Measurements from ENCODE around the gene ZNF398.

DNA sequence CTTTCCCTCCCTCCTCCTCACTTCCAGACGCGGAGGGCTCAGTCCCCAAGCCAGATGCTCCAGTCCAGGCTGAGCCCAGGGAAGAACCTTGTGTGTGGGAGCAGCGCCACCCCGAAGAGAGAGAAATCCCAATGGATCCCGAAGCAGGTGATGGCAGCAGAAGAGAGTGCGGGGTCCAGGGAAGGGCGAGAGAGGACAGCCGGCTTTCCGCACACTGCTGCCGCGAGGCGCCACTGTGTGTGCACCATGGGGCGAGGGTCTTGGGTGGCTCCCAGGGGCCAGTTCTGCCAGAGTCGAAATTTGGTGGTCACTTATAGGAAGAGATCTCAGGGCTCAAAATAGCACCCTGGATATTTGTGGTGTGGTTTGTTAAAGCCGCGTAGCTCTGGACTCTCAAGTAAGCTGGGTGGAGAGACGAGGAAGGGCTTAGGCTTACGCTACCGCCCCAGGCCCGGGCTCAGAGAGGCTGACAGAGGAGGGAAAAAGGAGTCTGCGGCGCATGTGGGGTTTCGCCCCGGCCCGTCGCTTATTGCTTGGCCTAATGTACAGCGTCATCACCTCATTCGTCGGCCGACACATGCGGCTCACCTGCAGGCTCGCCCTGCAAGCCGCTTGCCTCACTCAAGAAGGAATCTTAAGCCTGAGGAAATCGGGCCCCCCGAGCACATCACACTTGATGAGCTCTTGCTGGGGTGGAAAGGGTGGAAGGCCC lies 60.2 kb downstream of the ZNF398 start:
- TF ChIP-seq, protein P1, sequence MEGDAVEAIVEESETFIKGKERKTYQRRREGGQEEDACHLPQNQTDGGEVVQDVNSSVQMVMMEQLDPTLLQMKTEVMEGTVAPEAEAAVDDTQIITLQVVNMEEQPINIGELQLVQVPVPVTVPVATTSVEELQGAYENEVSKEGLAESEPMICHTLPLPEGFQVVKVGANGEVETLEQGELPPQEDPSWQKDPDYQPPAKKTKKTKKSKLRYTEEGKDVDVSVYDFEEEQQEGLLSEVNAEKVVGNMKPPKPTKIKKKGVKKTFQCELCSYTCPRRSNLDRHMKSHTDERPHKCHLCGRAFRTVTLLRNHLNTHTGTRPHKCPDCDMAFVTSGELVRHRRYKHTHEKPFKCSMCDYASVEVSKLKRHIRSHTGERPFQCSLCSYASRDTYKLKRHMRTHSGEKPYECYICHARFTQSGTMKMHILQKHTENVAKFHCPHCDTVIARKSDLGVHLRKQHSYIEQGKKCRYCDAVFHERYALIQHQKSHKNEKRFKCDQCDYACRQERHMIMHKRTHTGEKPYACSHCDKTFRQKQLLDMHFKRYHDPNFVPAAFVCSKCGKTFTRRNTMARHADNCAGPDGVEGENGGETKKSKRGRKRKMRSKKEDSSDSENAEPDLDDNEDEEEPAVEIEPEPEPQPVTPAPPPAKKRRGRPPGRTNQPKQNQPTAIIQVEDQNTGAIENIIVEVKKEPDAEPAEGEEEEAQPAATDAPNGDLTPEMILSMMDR (IDR thresholded peaks at IDR 0.05): no peak
- TF ChIP-seq POLR2A (IDR thresholded peaks at IDR 0.05): no peak
